OCI-LY7 (cell line): ENCODE results near the gene MRPL41. TPM values are rescaled to one million over a fixed set of nuclear protein-coding genes. Genes with fewer than 3 reads are reported as not detected.

Source experiments
- BruUV-seq: library from RNA; stranded (reverse); fragments of 400-500 nt; replicated peaks from 2 replicates; lab custom pipeline; 2021; lab: Mats Ljungman, UMichigan
- CTCF ChIA-PET: fragments of 300-600 bp; sonication (Branson Sonifier 250); formaldehyde crosslinking; loops from one replicate; lab custom pipeline; 2022; ENCODE audit warnings: antibody characterized with exemption; ENCODE audit not compliant: unreplicated experiment; lab: Charles Lee
- POLR2A ChIA-PET: fragments of 300-600 bp; sonication (Branson Sonifier 250); formaldehyde crosslinking; loops from one replicate; lab custom pipeline; 2022; ENCODE audit warnings: antibody characterized with exemption; lab: Charles Lee
- DNase-seq: peaks from one replicate; pipeline ENCODE4 v3.0.0-alpha.2; 2015; ENCODE audit warnings: low spot score
- H2AFZ ChIP-seq: fragments of 200-600 bp; sonication (generic), shearing (Covaris generic); 2 replicates; pipeline ENCODE4 v1.6.1; 2014; ENCODE audit warnings: mild to moderate bottlenecking, antibody characterized with exemption, low read length, moderate library complexity
- H3K27ac ChIP-seq: fragments of 200-600 bp; sonication (generic); 2 replicates; pipeline ENCODE4 v1.5.1; 2014; ENCODE audit warnings: mixed run types, low read depth, mild to moderate bottlenecking, moderate library complexity, low read length, inconsistent platforms; ENCODE audit not compliant: poor library complexity, severe bottlenecking
- H3K36me3 ChIP-seq: fragments of 200-600 bp; sonication (generic); 2 replicates; pipeline ENCODE4 v1.6.1; 2014; ENCODE audit warnings: mild to moderate bottlenecking, antibody characterized with exemption, low read length, moderate library complexity, mixed read lengths; ENCODE audit not compliant: insufficient read depth
- H3K4me1 ChIP-seq: fragments of 200-600 bp; sonication (generic); 2 replicates; pipeline ENCODE4 v1.5.1; 2014; ENCODE audit warnings: mild to moderate bottlenecking, low read length; ENCODE audit not compliant: insufficient read depth, poor library complexity, severe bottlenecking
- H3K4me2 ChIP-seq: fragments of 200-600 bp; sonication (generic); 2 replicates; pipeline ENCODE4 v1.6.1; 2014; ENCODE audit warnings: mild to moderate bottlenecking, low read length
- H3K4me3 ChIP-seq: fragments of 200-600 bp; sonication (generic); 2 replicates; pipeline ENCODE4 v1.5.1; 2014; ENCODE audit warnings: mild to moderate bottlenecking, low read depth, low read length; ENCODE audit not compliant: poor library complexity, severe bottlenecking
- H3K79me2 ChIP-seq: fragments of 200-600 bp; sonication (generic); 2 replicates; pipeline ENCODE4 v1.6.1; 2016; ENCODE audit warnings: low read depth, mild to moderate bottlenecking, low read length, moderate library complexity, mixed read lengths; ENCODE audit not compliant: insufficient read depth
- H3K9me2 ChIP-seq: fragments of 200-600 bp; sonication (generic); 2 replicates; pipeline ENCODE4 v1.6.1; 2016; ENCODE audit warnings: mild to moderate bottlenecking, low read length, mixed read lengths; ENCODE audit not compliant: insufficient read depth
- H3K9me3 ChIP-seq: fragments of 200-600 bp; sonication (generic); 2 replicates; pipeline ENCODE4 v1.6.1; 2014; ENCODE audit warnings: mild to moderate bottlenecking, mixed run types, low read length, mixed read lengths
- H4K20me1 ChIP-seq: fragments of 200-600 bp; sonication (generic); 2 replicates; pipeline ENCODE4 v1.6.1; 2014; ENCODE audit warnings: mild to moderate bottlenecking, antibody characterized with exemption, low read length, moderate library complexity, mixed read lengths; ENCODE audit not compliant: insufficient read depth
- CTCF ChIP-seq: fragments of 200-600 bp; sonication (generic); conservative IDR thresholded peaks from 2 replicates; pipeline ENCODE4 v1.5.1; 2014; ENCODE audit warnings: mild to moderate bottlenecking, antibody characterized with exemption, low read length, moderate library complexity, mixed read lengths
- EZH2phosphoT487 ChIP-seq: fragments of 200-600 bp; sonication (generic); IDR thresholded peaks from 2 replicates; pipeline ENCODE4 v1.6.1; 2018; ENCODE audit warnings: low read depth, borderline replicate concordance, mild to moderate bottlenecking, mixed run types, antibody characterized with exemption, low read length, moderate library complexity, mixed read lengths
- intact Hi-C: fragments of 100-400 bp; cut with micrococcal nuclease; formaldehyde crosslinking; loops from one replicate; pipeline ENCODE4 v1.10.0; 2022; ENCODE audit not compliant: unreplicated experiment
- total RNA-seq, 2 experiments: library from RNA; depleted of rRNA in 1 of 2; stranded (reverse); fragments of >200 nt in 1 of 2; shearing (Covaris generic) in 1 of 2; gene quantifications; 2 replicates each; pipeline ENCODE4 v1.2.3, GENCODE V29; 2014 to 2022

Gene MRPL41
- total RNA-seq, 2 experiments from 2014 or later, result 26.4 to 34.8 TPM

- Histone ChIP-seq H3K79me2 (no peaks in the 10 kb centered on the region), H3K36me3 (no peaks in the 10 kb centered on the region), H3K4me2 (no peak overlapping the region), H3K4me1 (peaks cover 20% of the 10 kb centered on the region), H3K9me3 (no peaks in the 10 kb centered on the region), H4K20me1 (no peaks in the 10 kb centered on the region), H2AFZ (no peak overlapping the region), H3K9me2 (no peaks in the 10 kb centered on the region), H3K27ac (no peak overlapping the region), H3K4me3 (no peak overlapping the region)
- DNase-seq, result no peak
- intact Hi-C loops, result no loop called here
- POLR2A ChIA-PET, result interaction anchor here (1.1 kb wide), 1 partner anchor 411 kb away, joined by 7 read pairs; no protein-coding TSS in a partner anchor
- CTCF ChIA-PET, result no interaction called here
- no TSS peak for BruUV-seq
- no peak for TF ChIP-seq EZH2phosphoT487
- TF ChIP-seq CTCF, result no peak
These were observed 13.6 kb upstream of the MRPL41 start for GRCh38 chr9:137538058-137538457.

GRCh38 chr9:137540536-137540935 is 11.1 kb upstream of the MRPL41 start:
- no peak overlapping the region for H3K4me2 ChIP-seq
- no peak for DNase-seq
- 0 out of 2 replicates have a peak, but pooled peaks cover 3% of the 10 kb centered on the region for H4K20me1 ChIP-seq
- CTCF ChIA-PET, result no interaction called here
- no peak overlapping the region for H3K27ac ChIP-seq
- no peak overlapping the region for H2AFZ ChIP-seq
- H3K9me3 ChIP-seq, result no peaks in the 10 kb centered on the region
- H3K36me3 ChIP-seq, result no peaks in the 10 kb centered on the region
- TF ChIP-seq CTCF (no peak), EZH2phosphoT487 (no peak)
- POLR2A ChIA-PET, result no interaction called here
- BruUV-seq, result no TSS peak
- no peaks in the 10 kb centered on the region for H3K79me2 ChIP-seq
- intact Hi-C loops, result no loop called here
- no peak overlapping the region for H3K4me3 ChIP-seq
- no peaks in the 10 kb centered on the region for H3K9me2 ChIP-seq
- H3K4me1 ChIP-seq, result peaks cover 12% of the 10 kb centered on the region

GRCh38 chr9:137542486-137542885 is 9.2 kb upstream of the MRPL41 start:
- no TSS peak for BruUV-seq

More at GRCh38 chr9:137542486-137542885, 9.2 kb upstream of the MRPL41 start:
- no peaks in the 10 kb centered on the region for H3K9me2 ChIP-seq
- H3K9me3 ChIP-seq, result no peaks in the 10 kb centered on the region
- no peak overlapping the region for H3K4me3 ChIP-seq
- H3K4me1 ChIP-seq, result no peaks in the 10 kb centered on the region
- H3K27ac ChIP-seq, result no peak overlapping the region
- ChIA-PET POLR2A (interaction anchor here (1.0 to 1.1 kb wide), 2 partner anchors 9 to 21 kb away, joined by 3 read pairs; no protein-coding TSS in a partner anchor), CTCF (no interaction called here)
- 0 out of 2 replicates have a peak, but pooled peaks cover 3% of the 10 kb centered on the region for H4K20me1 ChIP-seq
- H3K79me2 ChIP-seq, result no peaks in the 10 kb centered on the region
- intact Hi-C loops, result no loop called here
- no peak overlapping the region for H2AFZ ChIP-seq
- H3K4me2 ChIP-seq, result no peak overlapping the region
- TF ChIP-seq EZH2phosphoT487, result no peak
- TF ChIP-seq CTCF, result no peak
- H3K36me3 ChIP-seq, result no peaks in the 10 kb centered on the region
- no peak for DNase-seq
